ENCODE results near the gene PTPN22.

DNA sequence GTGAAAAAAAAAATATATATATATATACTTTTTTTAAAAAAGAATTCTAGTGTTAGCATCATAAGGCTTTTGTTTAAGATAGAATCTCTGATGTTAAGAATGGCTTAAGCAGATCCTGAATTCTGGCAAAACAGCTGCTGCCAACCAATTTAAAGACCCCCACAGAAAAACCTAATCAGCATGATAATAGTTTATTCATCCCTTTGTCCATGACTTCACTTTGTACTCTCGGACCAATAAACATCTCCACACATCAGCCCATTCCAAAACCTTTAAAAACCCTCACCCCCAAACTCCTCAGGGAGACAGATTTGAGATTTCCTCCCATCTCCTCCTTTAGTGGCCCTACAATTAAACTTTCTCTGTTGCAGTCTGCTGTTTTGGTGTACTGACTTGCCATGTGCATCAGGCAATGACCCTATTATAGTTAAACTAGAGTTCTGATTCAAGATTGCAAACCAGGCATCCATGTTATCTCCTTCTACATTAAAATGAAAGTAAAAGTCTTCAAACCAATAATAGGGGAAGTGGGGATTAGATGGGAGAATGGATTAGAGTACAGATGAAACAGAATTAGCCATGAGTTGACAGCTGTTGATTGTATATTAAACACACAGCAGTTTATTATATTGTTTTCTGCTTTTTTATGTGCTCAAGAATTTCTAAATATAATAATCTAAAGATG, 102.5 kb downstream of the PTPN22 start:
- TF ChIP-seq, protein P1, sequence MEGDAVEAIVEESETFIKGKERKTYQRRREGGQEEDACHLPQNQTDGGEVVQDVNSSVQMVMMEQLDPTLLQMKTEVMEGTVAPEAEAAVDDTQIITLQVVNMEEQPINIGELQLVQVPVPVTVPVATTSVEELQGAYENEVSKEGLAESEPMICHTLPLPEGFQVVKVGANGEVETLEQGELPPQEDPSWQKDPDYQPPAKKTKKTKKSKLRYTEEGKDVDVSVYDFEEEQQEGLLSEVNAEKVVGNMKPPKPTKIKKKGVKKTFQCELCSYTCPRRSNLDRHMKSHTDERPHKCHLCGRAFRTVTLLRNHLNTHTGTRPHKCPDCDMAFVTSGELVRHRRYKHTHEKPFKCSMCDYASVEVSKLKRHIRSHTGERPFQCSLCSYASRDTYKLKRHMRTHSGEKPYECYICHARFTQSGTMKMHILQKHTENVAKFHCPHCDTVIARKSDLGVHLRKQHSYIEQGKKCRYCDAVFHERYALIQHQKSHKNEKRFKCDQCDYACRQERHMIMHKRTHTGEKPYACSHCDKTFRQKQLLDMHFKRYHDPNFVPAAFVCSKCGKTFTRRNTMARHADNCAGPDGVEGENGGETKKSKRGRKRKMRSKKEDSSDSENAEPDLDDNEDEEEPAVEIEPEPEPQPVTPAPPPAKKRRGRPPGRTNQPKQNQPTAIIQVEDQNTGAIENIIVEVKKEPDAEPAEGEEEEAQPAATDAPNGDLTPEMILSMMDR (IDR thresholded peaks at IDR 0.05): no peak
- TF ChIP-seq POLR2A (IDR thresholded peaks at IDR 0.05): no peak
